Spleen (tissue), 11 donors: ENCODE results near the gene MRPS10. TPM values are rescaled to one million over a fixed set of nuclear protein-coding genes. Genes with fewer than 3 reads are reported as not detected.
"Not testable (repeated sequence)": the region's sequence is repeated elsewhere in the genome, so short reads cannot be mapped to it uniquely, and the experiment has no call there.

Source experiments
- DNase-seq: peaks from one replicate; pipeline ENCODE4 v3.0.0-alpha.2; 2020
- H3K27ac ChIP-seq, 8 donors: fragments of 200-600 bp; sonication (generic) in 7 of 8; 1 replicate in 4 of 8; 2 replicates in 4 of 8; pipeline versions ENCODE4 v1.5.0 to v1.8.0; 2016 to 2021; ENCODE audit warnings: inconsistent platforms in 4 of 8, mild to moderate bottlenecking in 4 of 8, moderate library complexity in 1 of 8
- H3K27me3 ChIP-seq, 7 donors: fragments of 200-600 bp; sonication (generic) in 6 of 7; replicated peaks in 1 of 7; 1 replicate in 4 of 7; 2 replicates in 3 of 7; pipeline versions ENCODE4 v1.5.0 to v1.8.0; 2016 to 2021; ENCODE audit warnings: inconsistent platforms in 3 of 7, mild to moderate bottlenecking in 1 of 7
- H3K36me3 ChIP-seq, 6 donors: fragments of 200-600 bp; sonication (generic) in 5 of 6; 1 replicate in 4 of 6; 2 replicates in 2 of 6; pipeline versions ENCODE4 v1.5.0 to v1.8.0; 2016 to 2021; ENCODE audit warnings: inconsistent platforms in 2 of 6
- H3K4me1 ChIP-seq, 6 donors: fragments of 200-600 bp; sonication (generic) in 5 of 6; 1 replicate in 3 of 6; 2 replicates in 3 of 6; pipeline versions ENCODE4 v1.5.0 to v1.8.0; 2016 to 2021; ENCODE audit warnings: inconsistent platforms in 3 of 6
- H3K4me3 ChIP-seq, 8 donors: fragments of 200-600 bp; sonication (generic) in 7 of 8; 1 replicate in 4 of 8; 2 replicates in 4 of 8; pipeline versions ENCODE4 v1.5.0 to v1.8.0; 2016 to 2021; ENCODE audit warnings: inconsistent platforms in 4 of 8, mild to moderate bottlenecking in 4 of 8, moderate library complexity in 2 of 8
- H3K9me3 ChIP-seq, 8 donors: fragments of 200-600 bp; sonication (generic) in 7 of 8; 1 replicate in 4 of 8; 2 replicates in 4 of 8; pipeline versions ENCODE4 v1.5.0 to v1.8.0; 2016 to 2021; ENCODE audit warnings: inconsistent platforms in 4 of 8
- CTCF ChIP-seq, 11 experiments: fragments of 200-600 bp in 7 of 11; fragments of 450-650 bp in 4 of 11; sonication (generic) in 4 of 11; IDR thresholded peaks in 8 of 11; conservative IDR thresholded peaks in 3 of 11; 1 replicate in 7 of 11; 2 replicates in 4 of 11; pipeline versions ENCODE4 v1.4.0 to v1.8.0; 2016 to 2021; ENCODE audit warnings: antibody characterized with exemption in 11 of 11, inconsistent platforms in 4 of 11, mild to moderate bottlenecking in 1 of 11
- POLR2A ChIP-seq, 3 donors: fragments of 450-650 bp; IDR thresholded peaks; one replicate each; pipeline ENCODE4 v1.5.1; 2017; ENCODE audit warnings: antibody characterized with exemption in 3 of 3, mild to moderate bottlenecking in 1 of 3
- POLR2AphosphoS5 ChIP-seq, 3 donors: sonication (generic); formaldehyde crosslinking; IDR thresholded peaks; one replicate each; pipeline ENCODE4 v1.5.1; 2017; ENCODE audit warnings: antibody characterized with exemption in 3 of 3
- WGBS, 5 donors: extraction: QIAGEN DNeasy Blood & Tissue Kit in 3 of 5; methylation state at CpG; one replicate each; pipeline versions ENCODE4 v1.1.5 to v1.1.7; 2013 to 2018; 5-methylcytosine and 5-hydroxymethylcytosine counted together
- intact Hi-C: fragments of 100-400 bp; cut with DNase I; formaldehyde crosslinking; loops from one replicate; pipeline ENCODE4 v1.15.0; 2023; ENCODE audit warnings: low total_unique reads
- polyA plus RNA-seq, 3 donors: library from polyadenylated mRNA; stranded (reverse); fragments of 200-250 nt; gene quantifications; one replicate each; pipeline ENCODE4 v1.2.1, GENCODE V29; 2013
- total RNA-seq, 7 donors: library from RNA; depleted of rRNA in 3 of 7; stranded (reverse); fragments of >200 nt in 3 of 7; fragmentation: NEBNext Ultra II Directional in 4 of 7; extraction: Animal tissue kit (Norgen Biotek cat#: 25700) in 4 of 7; gene quantifications; one replicate each; pipeline versions ENCODE4 v1.1.0 to v1.2.1, GENCODE V29; 2016 to 2021
- donor health status: healthy with polysubstance abuse.
- donor health status: DM: no; HTN: no; CAD: no; lungs with moderate emphysema.
- donor health status: DM: no; HTN: no; CAD: no.
- donor health status: Bipolar disorder and iron deficiency.
- donor health status: healthy.
- donor health status: DM: no; HTN: no; CAD: no.
- donor health status: DM: yes; HTN: yes; CAD: no.

Gene MRPS10
- total and polyA plus RNA-seq, 10 donors = 17.2 to 32.3 (median 27.0) TPM

DNA sequence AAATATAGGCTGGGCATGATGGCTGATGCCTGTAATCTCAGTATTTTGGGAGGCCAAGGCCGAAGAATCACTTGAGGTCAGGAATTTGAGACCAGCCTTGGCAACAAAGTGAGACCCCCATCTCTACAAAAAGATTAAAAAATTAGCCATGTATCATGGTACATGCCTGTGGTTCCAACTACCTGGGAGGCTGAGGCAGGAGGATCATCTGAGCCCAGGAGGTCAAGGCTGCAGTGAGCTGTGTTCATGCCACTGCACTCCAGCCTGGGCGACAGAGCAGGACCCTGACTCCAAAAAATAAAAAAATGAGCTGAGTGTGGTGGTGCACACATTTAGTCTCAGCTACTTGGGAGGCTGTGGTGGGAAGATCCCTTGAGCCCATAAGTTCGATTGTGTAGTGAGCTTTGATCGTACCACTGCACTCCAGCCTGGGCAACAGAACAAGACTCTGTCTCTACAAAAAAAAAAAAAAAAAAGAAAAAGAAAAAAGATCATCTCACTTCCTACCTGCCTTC lies 12.8 kb downstream of the MRPS10 start:
- DNase-seq = no peak
- Histone ChIP-seq H3K36me3 (peaks cover 7 to 83% (median 52%) of the 10 kb centered on the region in 6 donors), H3K9me3 (no peaks in the 10 kb centered on the region), H3K4me1 (no peaks in the 10 kb centered on the region), H3K27me3 (no peaks in the 10 kb centered on the region), H3K27ac (no peak overlapping the region), H3K4me3 (no peak overlapping the region)
- no peak for TF ChIP-seq POLR2AphosphoS5 (IDR thresholded peaks at IDR 0.05)
- TF ChIP-seq POLR2A (IDR thresholded peaks at IDR 0.05) = no peak
- no peak for TF ChIP-seq CTCF (IDR thresholded peaks at IDR 0.05 in 8 of 11, conservative IDR thresholded peaks at IDR 0.05 in 3 of 11)
- intact Hi-C loops = no loop called here
- WGBS, 5 donors = 97 to 100% (median 98%) methylated on average over 4 of the region's 4 CpGs

DNA sequence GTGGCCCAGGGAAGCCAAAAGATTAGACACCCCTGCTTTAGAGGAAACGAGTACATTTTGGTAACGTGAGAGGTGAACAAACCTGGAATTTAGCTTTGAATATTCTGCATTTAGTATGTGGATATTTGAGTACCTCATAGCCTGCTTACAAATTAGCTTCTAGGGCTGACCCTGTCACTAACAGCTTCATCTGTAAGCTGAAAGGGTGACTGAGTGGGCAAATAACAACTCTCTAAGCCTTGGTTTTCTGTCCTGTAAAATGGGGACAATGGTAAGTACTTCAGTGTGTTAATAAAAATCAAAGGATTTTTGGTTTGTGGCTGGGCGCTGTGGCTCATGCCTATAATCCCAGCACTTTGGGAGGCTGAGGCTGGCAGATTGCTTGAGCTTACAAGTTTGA lies 14.5 kb downstream of the MRPS10 start:
- H3K27ac ChIP-seq = no peak overlapping the region
- no peaks in the 10 kb centered on the region for H3K9me3 ChIP-seq
- no peak for DNase-seq
- TF ChIP-seq CTCF (IDR thresholded peaks at IDR 0.05 in 8 of 11, conservative IDR thresholded peaks at IDR 0.05 in 3 of 11) (no peak), POLR2A (IDR thresholded peaks at IDR 0.05) (no peak), POLR2AphosphoS5 (IDR thresholded peaks at IDR 0.05) (no peak)
- H3K36me3 ChIP-seq = peaks cover 2 to 67% (median 35%) of the 10 kb centered on the region in 6 donors
- no peak overlapping the region for H3K4me3 ChIP-seq
- intact Hi-C loops = no loop called here
- no peaks in the 10 kb centered on the region for H3K4me1 ChIP-seq
- 92 to 100% (median 99%) methylated on average over 3 of the region's 3 CpGs for WGBS, 5 donors
- no peaks in the 10 kb centered on the region for H3K27me3 ChIP-seq

- WGBS, 5 donors = 93 to 95% (median 94%) methylated on average over 13 of the region's 13 CpGs
- intact Hi-C loops = not testable (repeated sequence)
- peaks cover 1 to 58% (median 27%) of the 10 kb centered on the region in 6 donors for H3K36me3 ChIP-seq
These were observed 15.3 kb downstream of the MRPS10 start for GRCh38 chr6:42202131-42202915.

GRCh38 chr6:42201382-42201781 lies 16.3 kb downstream of the MRPS10 start:
- 59 to 79% (median 69%) methylated on average over 3 of the region's 3 CpGs for WGBS, 5 donors
- Histone ChIP-seq H3K9me3 (no peaks in the 10 kb centered on the region), H3K27me3 (no peaks in the 10 kb centered on the region), H3K27ac (no peak overlapping the region), H3K4me1 (no peaks in the 10 kb centered on the region), H3K36me3 (peaks cover 0 to 49% (median 18%) of the 10 kb centered on the region in 6 donors), H3K4me3 (no peak overlapping the region)
- TF ChIP-seq POLR2A (IDR thresholded peaks at IDR 0.05) (no peak), POLR2AphosphoS5 (IDR thresholded peaks at IDR 0.05) (no peak), CTCF (IDR thresholded peaks at IDR 0.05 in 8 of 11, conservative IDR thresholded peaks at IDR 0.05 in 3 of 11) (no peak)
- no peak for DNase-seq
- intact Hi-C loops = no loop called here

More at GRCh38 chr6:42202131-42202915, 15.3 kb downstream of the MRPS10 start:
- H3K9me3 ChIP-seq, H3K27me3 ChIP-seq, H3K4me1 ChIP-seq, H3K4me3 ChIP-seq, H3K27ac ChIP-seq, DNase-seq: not testable (repeated sequence)
